Measurements from ENCODE around the gene CNOT11. TPM values are rescaled to one million over a fixed set of nuclear protein-coding genes. Genes with fewer than 3 reads are reported as not detected.

Gene CNOT11
- total RNA-seq, 1 experiment from 2014 or later: 64.9 TPM

- DNase-seq (ENCODE audit: low spot score): peak; percentile 33
These were observed 24.4 kb downstream of the CNOT11 start for GRCh38 chr2:101277111-101277510.

GRCh38 chr2:101278925-101279324 is 26.2 kb downstream of the CNOT11 start:
- no peak for DNase-seq (ENCODE audit: low spot score)

GRCh38 chr2:101281482-101281881 is 28.8 kb downstream of the CNOT11 start:
- DNase-seq (ENCODE audit: low spot score): no peak

DNA sequence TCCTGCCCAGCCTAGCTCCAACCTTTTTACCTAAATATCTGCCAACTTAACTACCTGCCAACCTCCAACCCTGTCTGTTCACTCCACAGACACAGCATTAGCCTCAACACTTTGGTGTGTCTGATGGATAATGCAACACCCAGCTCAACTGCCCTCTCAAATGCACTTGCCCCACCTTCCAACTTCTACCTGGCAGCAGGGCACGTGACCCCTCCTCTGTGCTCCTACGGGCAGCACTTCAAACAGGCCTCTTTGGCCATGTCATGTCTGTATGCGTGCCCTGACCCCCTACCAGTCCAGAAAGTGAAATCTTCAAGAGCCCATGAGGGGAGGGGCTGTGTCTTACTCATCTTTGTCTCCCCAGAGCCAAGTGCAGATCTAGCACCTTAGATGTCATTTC is 30.3 kb downstream of the CNOT11 start:
- DNase-seq (ENCODE audit: low spot score): no peak

GRCh38 chr2:101286684-101287083 is 34.0 kb downstream of the CNOT11 start:
- no peak for DNase-seq (ENCODE audit: low spot score)

GRCh38 chr2:101287303-101287702 is 34.6 kb downstream of the CNOT11 start:
- DNase-seq (ENCODE audit: low spot score): no peak

DNA sequence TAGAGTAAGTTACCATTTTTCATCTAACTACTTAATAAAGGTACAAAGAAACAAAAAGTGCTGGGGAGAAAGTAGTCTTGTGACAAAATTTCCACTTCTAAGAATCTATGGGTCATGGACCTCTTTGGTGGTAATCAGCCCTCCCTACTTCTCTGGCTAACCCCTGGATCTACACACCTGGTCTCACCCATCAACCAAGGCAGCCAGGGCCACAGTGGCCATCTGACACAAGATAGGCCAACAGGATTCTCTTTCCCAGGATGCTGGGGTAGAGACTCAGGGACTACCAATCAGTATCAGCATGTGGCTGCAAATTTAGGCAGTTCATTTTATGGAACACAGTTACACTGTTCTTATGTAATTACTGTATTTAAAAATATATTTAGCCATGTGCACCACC is 38.0 kb downstream of the CNOT11 start:
- DNase-seq (ENCODE audit: low spot score): no peak

DNA sequence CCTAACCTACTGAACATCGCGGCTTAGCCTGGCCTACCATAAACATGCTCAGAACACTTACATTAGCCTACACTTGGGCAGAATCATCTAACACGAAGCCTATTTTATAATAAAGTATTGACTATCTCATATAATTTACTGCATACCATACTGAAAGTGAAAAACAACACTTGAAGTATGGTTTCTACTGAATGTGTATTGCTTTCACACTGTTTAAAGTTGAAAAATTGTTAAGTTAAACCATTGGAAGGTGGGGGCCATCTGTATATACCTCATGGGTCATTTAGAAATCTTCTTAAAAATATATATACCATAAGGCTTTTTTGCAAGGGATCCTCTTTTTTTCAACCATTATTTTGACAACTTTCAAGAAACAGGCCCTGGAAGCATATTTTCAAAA is 39.3 kb downstream of the CNOT11 start:
- DNase-seq (ENCODE audit: low spot score): no peak

GRCh38 chr2:101293544-101293943 is 40.9 kb downstream of the CNOT11 start:
- DNase-seq (ENCODE audit: low spot score): no peak

DNA sequence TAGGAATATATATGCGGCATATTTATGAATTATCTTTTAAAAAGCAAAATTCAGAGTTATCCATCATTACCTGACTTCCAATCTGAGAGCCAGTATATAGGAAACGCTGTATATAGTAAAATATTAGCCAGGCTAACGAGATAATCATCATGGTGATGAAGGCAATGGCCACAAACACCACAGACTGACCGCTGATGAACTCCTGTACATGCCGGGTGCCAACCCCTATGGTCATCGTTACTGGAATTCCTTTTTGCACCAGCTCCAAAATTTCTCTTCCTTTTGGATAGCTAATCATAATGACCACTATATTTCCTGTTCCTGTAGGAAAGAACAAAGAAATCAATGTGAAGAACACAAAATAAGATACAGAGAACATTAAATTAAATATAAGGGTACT is 42.2 kb downstream of the CNOT11 start:
- DNase-seq (ENCODE audit: low spot score): no peak

DNA sequence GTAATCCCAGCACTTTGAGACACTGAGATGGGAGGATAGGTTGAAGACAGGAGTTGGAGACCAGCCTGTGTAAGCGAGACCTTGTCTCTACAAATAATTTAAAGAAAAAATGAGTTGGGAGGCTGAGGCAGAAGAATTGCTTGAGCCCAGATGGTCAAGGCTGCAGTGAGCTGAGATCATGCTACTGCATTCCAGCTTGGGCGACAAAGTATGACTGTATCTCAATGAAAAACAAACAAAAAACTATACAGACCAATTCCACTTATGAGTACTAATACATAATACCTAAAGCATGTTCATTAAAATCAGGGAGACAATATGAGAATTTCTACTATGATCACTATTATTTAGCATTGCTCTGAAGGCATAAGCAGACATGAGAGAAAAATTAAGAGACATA is 43.2 kb downstream of the CNOT11 start:
- DNase-seq (ENCODE audit: low spot score): no peak

- DNase-seq (ENCODE audit: low spot score): no peak
These were observed 43.7 kb downstream of the CNOT11 start for GRCh38 chr2:101296371-101296770.

GRCh38 chr2:101297383-101297782 is 44.7 kb downstream of the CNOT11 start:
- no peak for DNase-seq (ENCODE audit: low spot score)

- DNase-seq (ENCODE audit: low spot score): no peak
These were observed 46.9 kb downstream of the CNOT11 start for GRCh38 chr2:101299604-101300003.

- no peak for DNase-seq (ENCODE audit: low spot score)
These were observed 47.5 kb downstream of the CNOT11 start for GRCh38 chr2:101300164-101300563.

DNA sequence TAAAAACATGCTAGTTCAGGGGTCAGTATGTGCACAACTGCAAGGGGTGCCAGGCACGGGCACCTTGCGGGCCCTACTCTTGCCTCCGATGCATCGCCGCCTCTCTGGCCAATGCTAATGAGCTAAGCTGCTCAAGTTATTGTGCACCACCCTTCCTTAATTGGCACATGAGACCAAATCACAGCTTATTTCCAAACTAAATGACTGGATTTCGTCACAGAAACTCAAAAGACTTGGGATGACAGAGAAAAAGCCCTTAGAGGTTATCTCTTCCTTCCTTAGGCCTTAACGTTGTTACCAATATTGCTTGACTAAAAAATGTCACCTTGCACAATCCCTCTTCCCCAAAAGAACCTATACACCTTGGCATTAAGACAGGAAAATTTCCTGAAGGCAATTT is 48.1 kb downstream of the CNOT11 start:
- DNase-seq (ENCODE audit: low spot score): no peak

GRCh38 chr2:101302016-101302415 is 49.3 kb downstream of the CNOT11 start:
- DNase-seq (ENCODE audit: low spot score): peak; percentile 17

DNA sequence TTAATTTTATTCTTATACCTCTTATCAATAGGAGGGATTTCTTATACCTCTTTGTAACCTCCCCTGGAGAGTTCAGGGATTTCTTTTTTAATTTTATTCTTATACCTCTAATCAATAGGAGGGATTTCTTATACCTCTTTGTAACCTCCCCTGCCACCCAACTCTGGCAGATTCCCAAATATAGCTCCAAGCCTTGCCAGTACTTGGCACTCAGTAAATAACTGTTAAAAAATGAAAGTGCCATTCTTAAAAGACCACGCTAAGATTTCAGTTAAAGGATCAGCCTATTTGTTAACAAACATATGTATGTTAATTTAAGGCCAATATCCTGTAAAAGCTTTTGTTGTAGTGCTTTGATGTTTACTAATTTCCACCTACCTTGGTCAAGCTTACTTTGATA is 51.0 kb downstream of the CNOT11 start:
- DNase-seq (ENCODE audit: low spot score): no peak

- no peak for DNase-seq (ENCODE audit: low spot score)
These were observed 52.3 kb downstream of the CNOT11 start for GRCh38 chr2:101305035-101305434.

DNA sequence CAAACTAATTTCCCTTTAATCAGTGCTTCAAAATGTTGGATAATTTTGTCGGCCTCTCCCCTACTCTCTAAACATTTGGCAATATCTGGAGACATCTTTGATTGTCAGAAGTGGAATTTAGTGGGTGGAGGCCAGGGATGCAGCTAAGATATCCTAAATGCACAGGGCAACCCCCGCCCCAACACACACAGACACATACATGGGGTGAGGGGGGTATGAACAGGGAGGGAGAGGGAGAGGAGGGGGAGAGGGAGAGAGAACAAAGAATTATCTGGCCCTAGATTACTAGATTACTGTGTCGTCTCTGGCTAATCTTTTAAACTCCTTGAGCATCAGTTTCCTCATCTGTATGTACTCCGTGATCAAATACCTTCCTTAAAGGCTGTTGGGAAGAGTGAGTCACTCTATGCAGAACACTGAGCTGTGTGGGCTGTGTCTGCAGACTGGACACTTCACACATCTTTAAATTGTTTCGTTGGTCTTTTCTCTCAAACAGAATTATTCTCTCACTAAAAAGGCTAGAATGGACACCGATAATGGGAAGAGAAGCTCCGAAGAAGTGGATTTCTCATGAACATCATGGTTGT is 52.9 kb downstream of the CNOT11 start:
- DNase-seq (ENCODE audit: low spot score): peak; percentile 3

DNA sequence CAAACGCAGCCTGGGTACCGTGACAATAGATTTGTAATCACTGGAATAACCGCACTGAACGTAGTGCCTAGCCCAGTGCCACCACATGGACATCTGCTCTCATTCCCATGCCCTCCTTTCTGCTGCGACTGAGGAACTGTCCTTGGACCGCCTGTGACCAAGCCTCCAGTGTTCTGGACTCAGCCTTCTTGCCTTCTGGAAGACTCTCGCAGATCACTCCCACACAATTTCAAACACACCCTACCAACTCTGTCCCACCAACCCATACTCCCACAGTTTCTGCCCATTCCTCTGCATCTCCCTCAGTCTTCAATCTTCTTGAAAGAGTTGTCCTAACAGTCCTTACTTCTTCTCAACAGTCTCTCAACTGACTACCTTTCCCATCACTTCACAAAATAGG is 53.7 kb downstream of the CNOT11 start:
- no peak for DNase-seq (ENCODE audit: low spot score)

- peak; percentile 41 for DNase-seq (ENCODE audit: low spot score)
These were observed 54.8 kb downstream of the CNOT11 start for GRCh38 chr2:101307503-101307902.

DNA sequence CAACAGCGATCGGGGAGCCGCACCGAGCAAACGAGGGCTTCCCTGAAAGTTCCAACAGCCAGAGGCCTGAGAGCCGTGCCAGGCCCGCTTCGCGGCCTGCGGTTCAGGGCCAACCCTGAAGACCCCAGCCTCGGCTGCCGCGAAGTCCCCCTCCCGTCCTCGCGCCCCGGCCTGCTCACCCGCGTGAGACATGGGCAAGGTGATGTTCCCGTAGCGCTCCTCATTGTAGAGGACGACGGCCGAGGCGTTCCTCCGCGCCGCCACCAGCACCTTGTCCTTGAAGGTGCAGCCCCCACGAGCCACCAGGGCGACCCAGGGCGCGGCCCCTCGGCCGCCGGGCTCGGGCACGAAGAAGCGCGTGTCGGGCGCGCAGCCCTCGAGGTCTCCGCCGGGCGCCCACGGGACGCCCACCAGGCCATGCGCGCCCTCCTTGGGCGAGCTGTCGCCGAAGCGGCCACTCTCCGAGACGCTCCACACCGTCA is 55.3 kb downstream of the CNOT11 start:
- DNase-seq (ENCODE audit: low spot score): peak; percentile 26
